SK-N-SH treated with all-trans-retinoic acid at 6 μM for 48 hours (cell line): ENCODE results near the gene SP5.

ENCODE experiments used
- BACH2 ChIP-seq: fragments of 250-450 bp; sonication (Bioruptor Pico); IDR thresholded peaks from 2 replicates; pipeline ENCODE4 v1.9.0; 2021; ENCODE audit warnings: mild to moderate bottlenecking, borderline replicate concordance
- CREB5 ChIP-seq: fragments of 250-450 bp; sonication (Bioruptor Pico); IDR thresholded peaks from 2 replicates; pipeline ENCODE4 v1.5.1; 2020; ENCODE audit warnings: low read depth, mild to moderate bottlenecking, moderate library complexity
- CSDC2 ChIP-seq: fragments of 250-450 bp; sonication (Bioruptor Pico); IDR thresholded peaks from 2 replicates; pipeline ENCODE4 v1.5.0; 2020; ENCODE audit warnings: mild to moderate bottlenecking, moderate library complexity
- ISL1 ChIP-seq: fragments of 250-450 bp; sonication (Bioruptor Pico); IDR thresholded peaks from 2 replicates; pipeline ENCODE4 v2.1.2; 2022; ENCODE audit warnings: mild to moderate bottlenecking, moderate library complexity
- PATZ1 ChIP-seq: fragments of 250-450 bp; sonication (Bioruptor Pico); IDR thresholded peaks from 2 replicates; pipeline ENCODE4 v1.8.0; 2020; ENCODE audit warnings: mild to moderate bottlenecking, moderate library complexity, borderline replicate concordance
- PPARA ChIP-seq: fragments of 250-450 bp; sonication (Bioruptor Pico); IDR thresholded peaks from 2 replicates; pipeline ENCODE4 v1.5.0; 2020; ENCODE audit warnings: mild to moderate bottlenecking, borderline replicate concordance
- RARB ChIP-seq: fragments of 250-450 bp; sonication (Bioruptor Pico); IDR thresholded peaks from 2 replicates; pipeline ENCODE4 v1.8.0; 2021; ENCODE audit warnings: mild to moderate bottlenecking, moderate library complexity
- TOX ChIP-seq: fragments of 250-450 bp; sonication (Bioruptor Pico); IDR thresholded peaks from 2 replicates; pipeline ENCODE4 v1.8.0; 2021; ENCODE audit warnings: mild to moderate bottlenecking, moderate library complexity, borderline replicate concordance
- TSHZ2 ChIP-seq: fragments of 250-450 bp; sonication (Bioruptor Pico); IDR thresholded peaks from 2 replicates; pipeline ENCODE4 v1.5.0; 2020; ENCODE audit warnings: mild to moderate bottlenecking, moderate library complexity
- ZFP30 ChIP-seq: fragments of 450-650 bp; formaldehyde crosslinking; IDR thresholded peaks from 2 replicates; pipeline ENCODE4 v1.5.0; 2022; ENCODE audit warnings: mild to moderate bottlenecking, moderate library complexity

- TF ChIP-seq ZFP30 (no peak), PPARA (no peak), ISL1 (no peak), TSHZ2 (no peak), CSDC2 (CRISPR knock-in tag) (no peak), RARB (CRISPR knock-in tag) (no peak), PATZ1 (CRISPR knock-in tag) (no peak), CREB5 (CRISPR knock-in tag) (no peak), TOX (no peak), BACH2 (no peak)
Measured at GRCh38 chr2:170681311-170681710, 33.8 kb upstream of the SP5 start.
